HEK293 (cell line): ENCODE measurements around the gene NUF2.

ENCODE experiments used
- CTCF ChIA-PET: fragments of 350-600 bp; formaldehyde crosslinking; extraction: SDS; loops from one replicate; lab custom pipeline; 2021; ENCODE audit warnings: antibody characterized with exemption; lab: Yijun Ruan, JAX
- POLR2A ChIA-PET: fragments of 300-600 bp; formaldehyde crosslinking; extraction: SDS; loops from one replicate; lab custom pipeline; 2020; ENCODE audit warnings: antibody characterized with exemption, inconsistent platforms; lab: Yijun Ruan, JAX
- H3K27ac ChIP-seq: fragments of 200-500 bp; sonication (Bioruptor generic); 2 replicates; pipeline ENCODE4 v1.5.1; 2014; ENCODE audit warnings: low read depth, low read length, control low read depth, inconsistent platforms; ENCODE audit errors: extremely low read depth
- H3K36me3 ChIP-seq, 2 experiments: fragments of 200-500 bp in 1 of 2; sonication (Bioruptor generic) in 1 of 2; 1 replicate in 1 of 2; 2 replicates in 1 of 2; pipeline ENCODE4 v1.5.1; 2014 to 2017; ENCODE audit warnings: inconsistent platforms in 2 of 2, low read length in 2 of 2; ENCODE audit not compliant: control insufficient read depth in 2 of 2, insufficient read depth in 1 of 2
- H3K4me1 ChIP-seq: fragments of 200-500 bp; sonication (Bioruptor generic); 2 replicates; pipeline ENCODE4 v1.5.1; 2014; ENCODE audit warnings: mild to moderate bottlenecking, low read length, inconsistent platforms; ENCODE audit not compliant: control insufficient read depth, insufficient read depth
- H3K4me3 ChIP-seq: 2 replicates; pipeline ENCODE4 v1.5.1; 2011; ENCODE audit warnings: low read depth, mild to moderate bottlenecking, control low read depth, low read length, moderate library complexity
- H3K9me3 ChIP-seq: fragments of 200-500 bp; sonication (Bioruptor generic); 2 replicates; pipeline ENCODE4 v1.5.1; 2014; ENCODE audit warnings: low read depth, low read length, inconsistent platforms; ENCODE audit not compliant: control insufficient read depth, insufficient read depth
- FEZF1 ChIP-seq: fragments of 450-650 bp; formaldehyde crosslinking; IDR thresholded peaks from 2 replicates; pipeline ENCODE4 v1.5.1; 2016; ENCODE audit warnings: missing biosample characterization, missing genetic modification characterization
- GLIS2 ChIP-seq: fragments of 450-650 bp; formaldehyde crosslinking; IDR thresholded peaks from 2 replicates; pipeline ENCODE4 v1.5.1; 2016; ENCODE audit warnings: missing biosample characterization, missing genetic modification characterization
- KLF10 ChIP-seq: fragments of 450-650 bp; IDR thresholded peaks from 2 replicates; pipeline ENCODE4 v1.5.1; 2018; ENCODE audit warnings: missing biosample characterization, mild to moderate bottlenecking, missing genetic modification characterization
- KLF7 ChIP-seq: fragments of 450-650 bp; formaldehyde crosslinking; IDR thresholded peaks from 2 replicates; pipeline ENCODE4 v1.5.1; 2016; ENCODE audit warnings: missing biosample characterization, missing genetic modification characterization, borderline replicate concordance
- REPIN1 ChIP-seq: fragments of 450-650 bp; formaldehyde crosslinking; IDR thresholded peaks from 2 replicates; pipeline ENCODE4 v1.5.1; 2017; ENCODE audit warnings: missing biosample characterization, missing genetic modification characterization, low read depth
- SP2 ChIP-seq: fragments of 450-650 bp; formaldehyde crosslinking; IDR thresholded peaks from 2 replicates; pipeline ENCODE4 v1.5.1; 2016; ENCODE audit warnings: missing biosample characterization, missing genetic modification characterization
- ZBTB8A ChIP-seq: fragments of 450-650 bp; formaldehyde crosslinking; IDR thresholded peaks from 2 replicates; pipeline ENCODE4 v1.5.1; 2016; ENCODE audit warnings: missing biosample characterization, missing genetic modification characterization
- ZFP41 ChIP-seq: fragments of 450-650 bp; formaldehyde crosslinking; IDR thresholded peaks from 2 replicates; pipeline ENCODE4 v1.5.1; 2016; ENCODE audit warnings: missing biosample characterization, missing genetic modification characterization, borderline replicate concordance
- ZNF10 ChIP-seq: fragments of 450-650 bp; formaldehyde crosslinking; IDR thresholded peaks from 2 replicates; pipeline ENCODE4 v1.5.1; 2017; ENCODE audit warnings: missing biosample characterization, missing genetic modification characterization
- ZNF112 ChIP-seq: fragments of 450-650 bp; formaldehyde crosslinking; IDR thresholded peaks from 2 replicates; pipeline ENCODE4 v1.5.0; 2017; ENCODE audit warnings: missing biosample characterization, missing genetic modification characterization
- ZNF114 ChIP-seq: fragments of 450-650 bp; formaldehyde crosslinking; IDR thresholded peaks from 2 replicates; pipeline ENCODE4 v1.5.0; 2017; ENCODE audit warnings: missing biosample characterization, missing genetic modification characterization
- ZNF16 ChIP-seq: fragments of 450-650 bp; formaldehyde crosslinking; IDR thresholded peaks from 2 replicates; pipeline ENCODE4 v1.5.1; 2016; ENCODE audit warnings: low read depth, missing biosample characterization, missing genetic modification characterization
- ZNF354C ChIP-seq: fragments of 450-650 bp; formaldehyde crosslinking; IDR thresholded peaks from 2 replicates; pipeline ENCODE4 v1.5.1; 2016; ENCODE audit warnings: missing biosample characterization, missing genetic modification characterization, low read depth, borderline replicate concordance
- ZNF510 ChIP-seq: fragments of 450-650 bp; formaldehyde crosslinking; IDR thresholded peaks from 2 replicates; pipeline ENCODE4 v1.5.1; 2018; ENCODE audit warnings: mild to moderate bottlenecking, missing genetic modification characterization, missing biosample characterization; ENCODE audit not compliant: insufficient replicate concordance
- ZNF561 ChIP-seq: fragments of 450-650 bp; IDR thresholded peaks from 2 replicates; pipeline ENCODE4 v1.5.1; 2018; ENCODE audit warnings: missing biosample characterization, missing genetic modification characterization, borderline replicate concordance
- ZNF626 ChIP-seq: fragments of 450-650 bp; sonication (Bioruptor Pico); formaldehyde crosslinking; IDR thresholded peaks from 2 replicates; pipeline ENCODE4 v1.5.1; 2018; ENCODE audit warnings: missing biosample characterization, missing genetic modification characterization, inconsistent platforms
- ZNF747 ChIP-seq: fragments of 450-650 bp; formaldehyde crosslinking; IDR thresholded peaks from 2 replicates; pipeline ENCODE4 v1.5.1; 2016; ENCODE audit warnings: missing biosample characterization, missing genetic modification characterization
- ZXDB ChIP-seq: fragments of 450-650 bp; formaldehyde crosslinking; IDR thresholded peaks from 2 replicates; pipeline ENCODE4 v1.5.1; 2016; ENCODE audit warnings: missing biosample characterization, missing genetic modification characterization
- TF ChIP-seq, protein P1 (sequence below): fragments of 450-650 bp; IDR thresholded peaks from 2 replicates; pipeline ENCODE4 v1.5.1; 2018; ENCODE audit warnings: missing biosample characterization, mild to moderate bottlenecking, missing genetic modification characterization
- TF ChIP-seq, protein P2 (sequence below): fragments of 450-650 bp; formaldehyde crosslinking; IDR thresholded peaks from 2 replicates; pipeline ENCODE4 v1.5.1; 2017; ENCODE audit warnings: missing biosample characterization, missing genetic modification characterization
- TF ChIP-seq, protein P3 (sequence below): fragments of 450-650 bp; formaldehyde crosslinking; IDR thresholded peaks from 2 replicates; pipeline ENCODE4 v1.5.1; 2016; ENCODE audit warnings: missing biosample characterization, missing genetic modification characterization

Gene NUF2

DNA sequence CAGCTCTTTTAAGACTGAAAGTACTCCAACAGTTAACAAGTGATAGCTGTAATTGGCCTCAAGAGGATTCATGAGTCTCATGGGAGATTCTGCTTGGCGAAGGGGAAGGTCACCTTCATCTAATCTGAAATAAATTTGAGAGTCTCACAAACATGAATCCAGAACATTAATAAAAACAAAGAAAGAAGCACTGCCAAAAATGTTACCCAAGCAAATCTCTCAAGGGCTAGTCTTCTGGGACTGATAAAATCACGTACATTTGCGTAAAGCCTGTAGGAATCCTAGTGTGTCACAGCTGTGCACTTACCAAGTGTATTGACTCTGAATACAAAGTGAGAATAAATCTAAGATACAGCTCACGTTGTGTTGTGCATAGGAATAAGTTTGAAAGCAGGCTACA, 21.2 kb upstream of the NUF2 start:
- ChIA-PET CTCF (interaction anchor here (1.3 to 2.1 kb wide), 2 partner anchors 15 to 126 kb away, joined by 4 to 9 read pairs; no protein-coding TSS in a partner anchor), POLR2A (no interaction called here)
- Histone ChIP-seq H3K36me3 (peaks cover 0 to 48% of the 10 kb centered on the region in 2 experiments; a peak in 1 of 3 replicates), H3K4me3 (no peak overlapping the region), H3K4me1 (no peaks in the 10 kb centered on the region), H3K9me3 (no peaks in the 10 kb centered on the region), H3K27ac (no peak overlapping the region)
- TF ChIP-seq ZNF16 (tag by site-specific recombination) (no peak), KLF7 (no peak)

DNA sequence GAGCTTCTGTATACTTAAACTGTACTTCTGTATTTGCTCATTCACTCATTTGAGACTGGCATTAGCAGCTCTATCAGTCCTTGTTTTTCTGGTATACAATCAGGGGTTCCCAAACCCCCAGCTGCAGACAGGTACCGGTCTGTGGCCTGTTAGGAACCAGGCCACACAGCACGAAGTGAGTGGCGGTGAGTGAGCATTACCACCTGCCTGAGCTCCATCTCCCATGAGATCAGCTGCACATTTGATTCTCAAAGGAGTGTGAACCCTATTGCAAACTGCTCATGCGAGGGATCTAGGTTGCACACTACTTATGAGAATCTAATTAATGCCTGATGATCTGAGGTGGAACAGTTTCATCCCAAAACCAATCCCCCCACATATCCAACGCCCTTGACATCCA, 18.2 kb upstream of the NUF2 start:
- Histone ChIP-seq H3K27ac (no peak overlapping the region), H3K36me3 (peaks cover 0 to 53% of the 10 kb centered on the region in 2 experiments; a peak in 1 of 3 replicates), H3K4me3 (no peak overlapping the region), H3K9me3 (no peaks in the 10 kb centered on the region), H3K4me1 (no peaks in the 10 kb centered on the region)
- TF ChIP-seq, protein P1, sequence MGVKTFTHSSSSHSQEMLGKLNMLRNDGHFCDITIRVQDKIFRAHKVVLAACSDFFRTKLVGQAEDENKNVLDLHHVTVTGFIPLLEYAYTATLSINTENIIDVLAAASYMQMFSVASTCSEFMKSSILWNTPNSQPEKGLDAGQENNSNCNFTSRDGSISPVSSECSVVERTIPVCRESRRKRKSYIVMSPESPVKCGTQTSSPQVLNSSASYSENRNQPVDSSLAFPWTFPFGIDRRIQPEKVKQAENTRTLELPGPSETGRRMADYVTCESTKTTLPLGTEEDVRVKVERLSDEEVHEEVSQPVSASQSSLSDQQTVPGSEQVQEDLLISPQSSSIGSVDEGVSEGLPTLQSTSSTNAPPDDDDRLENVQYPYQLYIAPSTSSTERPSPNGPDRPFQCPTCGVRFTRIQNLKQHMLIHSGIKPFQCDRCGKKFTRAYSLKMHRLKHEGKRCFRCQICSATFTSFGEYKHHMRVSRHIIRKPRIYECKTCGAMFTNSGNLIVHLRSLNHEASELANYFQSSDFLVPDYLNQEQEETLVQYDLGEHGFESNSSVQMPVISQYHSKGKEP (tag by site-specific recombination): no peak
- TF ChIP-seq REPIN1 (tag by site-specific recombination) (no peak), KLF10 (tag by site-specific recombination) (no peak), ZNF626 (tag by site-specific recombination) (no peak), ZNF114 (no peak), ZFP41 (tag by site-specific recombination) (no peak), SP2 (tag by site-specific recombination) (no peak), ZNF10 (tag by site-specific recombination) (no peak), GLIS2 (no peak)
- TF ChIP-seq, protein P2, sequence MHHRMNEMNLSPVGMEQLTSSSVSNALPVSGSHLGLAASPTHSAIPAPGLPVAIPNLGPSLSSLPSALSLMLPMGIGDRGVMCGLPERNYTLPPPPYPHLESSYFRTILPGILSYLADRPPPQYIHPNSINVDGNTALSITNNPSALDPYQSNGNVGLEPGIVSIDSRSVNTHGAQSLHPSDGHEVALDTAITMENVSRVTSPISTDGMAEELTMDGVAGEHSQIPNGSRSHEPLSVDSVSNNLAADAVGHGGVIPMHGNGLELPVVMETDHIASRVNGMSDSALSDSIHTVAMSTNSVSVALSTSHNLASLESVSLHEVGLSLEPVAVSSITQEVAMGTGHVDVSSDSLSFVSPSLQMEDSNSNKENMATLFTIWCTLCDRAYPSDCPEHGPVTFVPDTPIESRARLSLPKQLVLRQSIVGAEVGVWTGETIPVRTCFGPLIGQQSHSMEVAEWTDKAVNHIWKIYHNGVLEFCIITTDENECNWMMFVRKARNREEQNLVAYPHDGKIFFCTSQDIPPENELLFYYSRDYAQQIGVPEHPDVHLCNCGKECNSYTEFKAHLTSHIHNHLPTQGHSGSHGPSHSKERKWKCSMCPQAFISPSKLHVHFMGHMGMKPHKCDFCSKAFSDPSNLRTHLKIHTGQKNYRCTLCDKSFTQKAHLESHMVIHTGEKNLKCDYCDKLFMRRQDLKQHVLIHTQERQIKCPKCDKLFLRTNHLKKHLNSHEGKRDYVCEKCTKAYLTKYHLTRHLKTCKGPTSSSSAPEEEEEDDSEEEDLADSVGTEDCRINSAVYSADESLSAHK (tag by site-specific recombination): no peak
- POLR2A ChIA-PET: no interaction called here
- CTCF ChIA-PET: interaction anchor here (1.8 kb wide), 1 partner anchor 12 kb away, joined by 9 read pairs; no protein-coding TSS in a partner anchor

DNA sequence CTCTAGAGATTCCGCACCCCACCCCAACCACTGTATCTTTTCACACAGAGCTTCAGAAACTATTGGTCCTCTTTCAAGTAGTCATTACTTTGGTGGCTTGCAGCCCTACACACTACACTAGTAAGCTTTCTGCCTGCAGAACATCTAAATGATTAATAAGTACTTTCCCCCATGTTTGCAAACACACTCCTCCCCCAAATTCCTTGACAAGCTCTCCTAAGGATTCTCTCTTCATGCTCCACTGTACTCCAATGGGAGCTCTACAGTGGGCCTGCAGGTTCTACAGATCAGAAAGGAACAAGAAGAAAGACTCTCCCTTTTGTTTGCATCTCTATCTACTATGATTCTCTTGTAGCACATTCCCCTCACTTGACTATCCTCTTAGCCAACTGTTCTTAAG, 16.3 kb upstream of the NUF2 start:
- ChIA-PET CTCF (interaction anchor here (1.1 to 1.3 kb wide), 4 partner anchors 10 to 457 kb away, joined by 3 to 4 read pairs (median 3); no protein-coding TSS in a partner anchor), POLR2A (no interaction called here)

More for the DNA sequence above, 16.3 kb upstream of the NUF2 start:
- H3K4me3 ChIP-seq: no peak overlapping the region
- no peaks in the 10 kb centered on the region for H3K4me1 ChIP-seq
- no peaks in the 10 kb centered on the region for H3K9me3 ChIP-seq
- no peak overlapping the region for H3K27ac ChIP-seq
- H3K36me3 ChIP-seq: peaks cover 0 to 42% of the 10 kb centered on the region in 2 experiments; a peak in 1 of 3 replicates
- TF ChIP-seq ZNF112 (tag by site-specific recombination): no peak
- no peak for TF ChIP-seq ZNF354C
- TF ChIP-seq, protein P3, sequence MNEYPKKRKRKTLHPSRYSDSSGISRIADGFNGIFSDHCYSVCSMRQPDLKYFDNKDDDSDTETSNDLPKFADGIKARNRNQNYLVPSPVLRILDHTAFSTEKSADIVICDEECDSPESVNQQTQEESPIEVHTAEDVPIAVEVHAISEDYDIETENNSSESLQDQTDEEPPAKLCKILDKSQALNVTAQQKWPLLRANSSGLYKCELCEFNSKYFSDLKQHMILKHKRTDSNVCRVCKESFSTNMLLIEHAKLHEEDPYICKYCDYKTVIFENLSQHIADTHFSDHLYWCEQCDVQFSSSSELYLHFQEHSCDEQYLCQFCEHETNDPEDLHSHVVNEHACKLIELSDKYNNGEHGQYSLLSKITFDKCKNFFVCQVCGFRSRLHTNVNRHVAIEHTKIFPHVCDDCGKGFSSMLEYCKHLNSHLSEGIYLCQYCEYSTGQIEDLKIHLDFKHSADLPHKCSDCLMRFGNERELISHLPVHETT (tag by site-specific recombination): no peak
- no peak for TF ChIP-seq SP2 (tag by site-specific recombination)
- no peak for TF ChIP-seq ZNF747 (tag by site-specific recombination)
- TF ChIP-seq ZBTB8A (tag by site-specific recombination): no peak
- no peak for TF ChIP-seq ZNF561 (tag by site-specific recombination)
- no peak for TF ChIP-seq ZXDB (tag by site-specific recombination)
- TF ChIP-seq FEZF1 (tag by site-specific recombination): no peak
- TF ChIP-seq ZNF510 (tag by site-specific recombination): no peak
- TF ChIP-seq, all 188 proteins: peak for 0
